Psoas muscle (tissue), 8 donors: ENCODE results near the gene PCID2. TPM values are rescaled to one million over a fixed set of nuclear protein-coding genes. Genes with fewer than 3 reads are reported as not detected.

Source experiments
- ATAC-seq, 4 donors: fragments of 200-7000 bp; cut with Tn5 transposase; one replicate each; pipeline ENCODE4 v1.9.1; 2020; ENCODE audit warnings: moderate library complexity in 3 of 4, mild to moderate bottlenecking in 2 of 4
- DNase-seq, 2 donors: peaks; one replicate each; pipeline ENCODE4 v3.0.0-alpha.2; 2020
- H3K27ac ChIP-seq: fragments of 200-600 bp; one replicate; pipeline ENCODE4 v1.8.0; 2022
- H3K27me3 ChIP-seq, 3 donors: fragments of 200-600 bp in 1 of 3; one replicate each; pipeline versions ENCODE4 v1.6.1 to v1.8.0; 2013 to 2022; ENCODE audit warnings: low read length in 2 of 3, mild to moderate bottlenecking in 2 of 3, moderate library complexity in 1 of 3; ENCODE audit not compliant: insufficient read depth in 3 of 3
- H3K36me3 ChIP-seq, 2 donors: fragments of 200-600 bp in 1 of 2; one replicate each; pipeline versions ENCODE4 v1.6.1 to v1.8.0; 2013 to 2022; ENCODE audit warnings: low read depth in 1 of 2, mild to moderate bottlenecking in 1 of 2, moderate library complexity in 1 of 2; ENCODE audit not compliant: insufficient read depth in 1 of 2
- H3K4me1 ChIP-seq: fragments of 200-600 bp; one replicate; pipeline ENCODE4 v1.8.0; 2022
- H3K4me3 ChIP-seq: fragments of 200-600 bp; one replicate; pipeline ENCODE4 v1.8.0; 2022; ENCODE audit warnings: mild to moderate bottlenecking
- H3K9me3 ChIP-seq: fragments of 200-600 bp; one replicate; pipeline ENCODE4 v1.8.0; 2022
- WGBS, 3 donors: extraction: QIAGEN DNeasy Blood & Tissue Kit; methylation state at CpG; one replicate each; pipeline versions ENCODE4 v1.1.6 to v1.1.7; 2013; 5-methylcytosine and 5-hydroxymethylcytosine counted together
- intact Hi-C, 2 donors: fragments of 100-400 bp; cut with DNase I; formaldehyde crosslinking; loops; one replicate each; pipeline versions ENCODE4 v1.11.0 to v1.14.2; 2022
- polyA plus RNA-seq, 3 donors: library from polyadenylated mRNA; stranded (reverse); fragments of 200-250 nt; gene quantifications; one replicate each; pipeline ENCODE4 v1.2.3, GENCODE V29; 2013
- total RNA-seq, 4 donors: library from RNA; stranded (reverse); fragmentation: NEBNext Ultra II Directional in 2 of 4; extraction: Animal tissue kit (Norgen Biotek cat#: 25700) in 2 of 4; gene quantifications; one replicate each; pipeline versions ENCODE4 v1.2.1 to v1.2.4, GENCODE V29; 2021 to 2023
- TF ChIP-seq, protein P1 (sequence below): fragments of 200-600 bp; IDR thresholded peaks from one replicate; pipeline ENCODE4 v1.8.0; 2022; ENCODE audit warnings: antibody characterized with exemption
- donor health status: healthy with polysubstance abuse.
- donor health status: DM: no; HTN: no; CAD: no; lungs with moderate emphysema.
- donor health status: Bipolar disorder and iron deficiency.
- donor health status: healthy.
- donor health status: DM: yes; HTN: yes; CAD: no.
- donor health status: DM: no; HTN: no; CAD: no.
- donor health status: DM: no; HTN: no; CAD: no.
- donor health status: DM: yes; HTN: yes; CAD: no.

Gene PCID2
- total and polyA plus RNA-seq, 7 donors = 19.9 to 37.1 (median 26.6) TPM

DNA sequence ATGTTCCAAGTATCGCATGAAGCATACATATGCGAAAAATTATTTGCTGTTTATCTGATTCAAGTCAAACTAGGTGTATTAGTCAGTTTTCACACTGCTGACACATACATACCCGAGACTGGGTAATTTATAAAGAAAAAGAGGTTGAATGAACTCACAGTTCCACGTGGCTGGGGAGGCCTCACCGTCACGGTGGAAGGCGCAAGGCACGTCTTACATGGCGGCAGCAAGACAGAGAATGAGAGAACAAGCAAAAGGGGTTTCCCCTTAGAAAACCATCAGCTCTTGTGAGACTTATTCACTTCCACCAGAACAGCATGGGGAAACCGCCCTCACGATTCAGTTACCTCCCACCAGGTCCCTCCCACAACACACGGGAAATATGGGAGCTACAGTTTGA lies 63.0 kb downstream of the PCID2 start:
- Histone ChIP-seq H3K4me1 (no peaks in the 10 kb centered on the region), H3K27ac (no peak overlapping the region), H3K27me3 (no peaks in the 10 kb centered on the region), H3K4me3 (no peak overlapping the region), H3K36me3 (no peaks in the 10 kb centered on the region), H3K9me3 (no peaks in the 10 kb centered on the region)
- TF ChIP-seq, protein P1, sequence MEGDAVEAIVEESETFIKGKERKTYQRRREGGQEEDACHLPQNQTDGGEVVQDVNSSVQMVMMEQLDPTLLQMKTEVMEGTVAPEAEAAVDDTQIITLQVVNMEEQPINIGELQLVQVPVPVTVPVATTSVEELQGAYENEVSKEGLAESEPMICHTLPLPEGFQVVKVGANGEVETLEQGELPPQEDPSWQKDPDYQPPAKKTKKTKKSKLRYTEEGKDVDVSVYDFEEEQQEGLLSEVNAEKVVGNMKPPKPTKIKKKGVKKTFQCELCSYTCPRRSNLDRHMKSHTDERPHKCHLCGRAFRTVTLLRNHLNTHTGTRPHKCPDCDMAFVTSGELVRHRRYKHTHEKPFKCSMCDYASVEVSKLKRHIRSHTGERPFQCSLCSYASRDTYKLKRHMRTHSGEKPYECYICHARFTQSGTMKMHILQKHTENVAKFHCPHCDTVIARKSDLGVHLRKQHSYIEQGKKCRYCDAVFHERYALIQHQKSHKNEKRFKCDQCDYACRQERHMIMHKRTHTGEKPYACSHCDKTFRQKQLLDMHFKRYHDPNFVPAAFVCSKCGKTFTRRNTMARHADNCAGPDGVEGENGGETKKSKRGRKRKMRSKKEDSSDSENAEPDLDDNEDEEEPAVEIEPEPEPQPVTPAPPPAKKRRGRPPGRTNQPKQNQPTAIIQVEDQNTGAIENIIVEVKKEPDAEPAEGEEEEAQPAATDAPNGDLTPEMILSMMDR = no peak
- intact Hi-C loops = loop anchor here in 1 of 2 donors (10.0 kb wide), 1 partner anchor 1681 kb away; no protein-coding TSS in a partner anchor
- no peak for DNase-seq
- no peak for ATAC-seq
- WGBS, 3 donors = 80 to 87% (median 84%) methylated on average over 12 of the region's 12 CpGs

DNA sequence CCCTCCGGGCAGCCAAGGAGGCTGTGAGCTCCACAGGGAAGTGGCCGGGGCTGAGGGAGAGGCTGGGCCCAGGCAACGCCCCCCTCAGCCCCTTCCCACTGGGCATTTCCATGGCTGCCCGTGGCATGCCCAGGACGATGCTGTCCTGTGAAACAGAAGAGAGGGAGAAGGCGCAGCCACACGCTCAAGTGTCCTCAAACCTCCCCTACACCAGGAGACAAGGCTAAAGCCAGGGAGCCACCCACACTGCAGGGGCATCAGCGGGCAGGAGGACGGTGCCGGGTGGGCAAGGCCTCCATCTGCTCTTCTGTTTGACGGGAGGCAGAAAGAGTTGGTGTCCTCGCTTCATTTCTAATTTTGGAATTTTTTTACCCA lies 64.2 kb downstream of the PCID2 start:
- H3K27ac ChIP-seq = no peak overlapping the region
- H3K4me1 ChIP-seq = no peaks in the 10 kb centered on the region
- no peak overlapping the region for H3K4me3 ChIP-seq
- ATAC-seq = no peak
- TF ChIP-seq, protein P1 = no peak
- intact Hi-C loops = loop anchor here in 1 of 2 donors (10.0 kb wide), 1 partner anchor 1679 kb away; no protein-coding TSS in a partner anchor
- DNase-seq = no peak
- 80 to 88% (median 87%) methylated on average over 12 of the region's 12 CpGs for WGBS, 3 donors
- H3K27me3 ChIP-seq = no peaks in the 10 kb centered on the region
- H3K36me3 ChIP-seq = no peaks in the 10 kb centered on the region
- no peaks in the 10 kb centered on the region for H3K9me3 ChIP-seq

DNA sequence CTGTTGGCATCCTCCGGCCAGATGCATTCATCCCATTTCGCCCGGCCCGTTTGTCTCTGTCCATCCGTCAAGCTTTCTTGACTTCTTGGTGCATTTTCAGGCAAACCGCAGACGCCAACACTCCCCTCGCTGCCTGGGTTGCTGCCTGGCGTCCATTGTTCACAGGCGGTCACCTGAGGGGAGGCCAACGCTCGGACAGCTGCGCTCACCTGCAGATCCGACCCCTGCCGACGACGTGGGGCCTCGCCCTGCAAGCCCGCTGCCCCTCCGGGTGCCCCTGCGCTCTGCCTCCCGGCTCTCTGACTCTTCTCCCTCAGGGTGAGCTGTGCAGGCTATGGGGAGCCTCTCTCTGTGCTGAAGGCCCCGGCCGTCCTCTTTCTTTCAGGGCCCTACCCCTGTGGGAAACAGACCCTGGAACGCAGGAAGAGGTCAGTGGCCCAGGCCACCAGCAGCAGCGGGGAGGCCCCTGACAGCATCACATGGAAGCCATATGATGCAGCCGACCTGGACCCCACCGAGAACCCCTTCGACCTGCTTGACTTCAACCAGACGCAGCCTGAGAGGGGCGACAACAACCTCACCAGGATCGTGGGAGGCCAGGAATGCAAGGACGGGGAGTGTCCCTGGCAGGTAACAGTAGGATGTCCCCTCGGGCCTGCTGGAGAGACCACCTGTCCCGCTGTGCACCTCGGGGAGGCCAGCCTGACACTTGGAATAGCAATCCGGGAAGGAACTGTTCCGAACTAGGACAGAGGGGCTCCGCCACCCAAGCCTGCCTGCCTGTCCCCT lies 64.8 kb downstream of the PCID2 start:
- no peak for DNase-seq
- TF ChIP-seq, protein P1 = no peak
- Histone ChIP-seq H3K36me3 (no peaks in the 10 kb centered on the region), H3K9me3 (no peaks in the 10 kb centered on the region), H3K27ac (no peak overlapping the region), H3K27me3 (no peaks in the 10 kb centered on the region), H3K4me1 (no peaks in the 10 kb centered on the region), H3K4me3 (no peak overlapping the region)
- intact Hi-C loops = loop anchor here in 1 of 2 donors (10.0 kb wide), 1 partner anchor 1679 kb away; no protein-coding TSS in a partner anchor
- 85 to 89% (median 86%) methylated on average over 39 of the region's 39 CpGs for WGBS, 3 donors
- ATAC-seq = peak in 1 of 4 donors; percentile 12

DNA sequence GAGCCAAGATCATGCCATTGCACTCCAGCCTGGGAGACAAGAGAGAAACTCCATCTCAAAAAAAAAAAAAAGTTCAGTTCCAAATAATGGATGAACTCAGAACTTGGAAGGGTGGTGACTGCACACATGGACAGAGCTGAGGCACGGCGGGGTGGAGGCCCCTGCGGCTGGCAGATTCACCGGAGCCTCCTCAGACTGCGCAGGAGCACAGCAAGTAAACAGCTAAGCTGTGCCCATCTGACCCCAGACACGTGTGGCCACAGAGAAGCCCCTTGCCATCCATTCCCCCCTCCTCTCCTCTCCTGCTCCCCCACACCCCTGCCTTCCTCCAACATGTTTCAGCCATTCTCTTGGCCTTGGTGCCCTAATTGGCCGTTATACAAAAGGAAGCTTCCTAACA lies 65.6 kb downstream of the PCID2 start:
- TF ChIP-seq, protein P1 = no peak
- H3K9me3 ChIP-seq = no peaks in the 10 kb centered on the region

More for the DNA sequence above, 65.6 kb downstream of the PCID2 start:
- Histone ChIP-seq H3K27ac (no peak overlapping the region), H3K4me1 (no peaks in the 10 kb centered on the region), H3K4me3 (no peak overlapping the region), H3K36me3 (no peaks in the 10 kb centered on the region), H3K27me3 (no peaks in the 10 kb centered on the region)
- intact Hi-C loops = loop anchor here in 1 of 2 donors (10.0 kb wide), 1 partner anchor 1678 kb away; no protein-coding TSS in a partner anchor
- WGBS, 3 donors = 75 to 81% (median 79%) methylated on average over 7 of the region's 7 CpGs
- DNase-seq = no peak
- no peak for ATAC-seq
